Measurements from ENCODE around the gene BRINP1. TPM values are rescaled to one million over a fixed set of nuclear protein-coding genes. Genes with fewer than 3 reads are reported as not detected.

Gene BRINP1
- total and polyA plus RNA-seq, 2 of the 8 experiments (the other 6 are each of a cell fraction or from before 2014, with no cell fraction given) = 19.5 to 20.5 TPM

DNA sequence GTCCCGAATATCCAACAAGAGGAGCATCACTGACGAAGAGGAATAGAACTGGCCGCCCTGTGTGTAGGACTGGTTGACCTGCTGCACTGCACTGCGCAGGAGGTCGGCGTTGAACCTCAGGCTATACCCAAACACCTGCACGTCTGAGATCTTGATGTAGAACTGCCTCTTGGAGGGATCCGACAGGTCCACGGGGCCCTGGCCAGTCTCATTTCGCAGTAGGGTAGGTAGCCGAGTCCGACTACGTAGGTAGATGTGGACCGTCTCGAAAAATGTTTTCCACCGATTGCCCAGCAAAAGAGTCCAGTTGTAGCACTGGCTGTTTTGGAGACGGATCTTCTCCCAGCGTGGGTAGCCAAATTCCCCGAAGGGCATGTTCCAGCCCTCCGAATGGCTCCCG lies 202.0 kb downstream of the BRINP1 start (continued):
- TF ChIP-seq, protein P1, sequence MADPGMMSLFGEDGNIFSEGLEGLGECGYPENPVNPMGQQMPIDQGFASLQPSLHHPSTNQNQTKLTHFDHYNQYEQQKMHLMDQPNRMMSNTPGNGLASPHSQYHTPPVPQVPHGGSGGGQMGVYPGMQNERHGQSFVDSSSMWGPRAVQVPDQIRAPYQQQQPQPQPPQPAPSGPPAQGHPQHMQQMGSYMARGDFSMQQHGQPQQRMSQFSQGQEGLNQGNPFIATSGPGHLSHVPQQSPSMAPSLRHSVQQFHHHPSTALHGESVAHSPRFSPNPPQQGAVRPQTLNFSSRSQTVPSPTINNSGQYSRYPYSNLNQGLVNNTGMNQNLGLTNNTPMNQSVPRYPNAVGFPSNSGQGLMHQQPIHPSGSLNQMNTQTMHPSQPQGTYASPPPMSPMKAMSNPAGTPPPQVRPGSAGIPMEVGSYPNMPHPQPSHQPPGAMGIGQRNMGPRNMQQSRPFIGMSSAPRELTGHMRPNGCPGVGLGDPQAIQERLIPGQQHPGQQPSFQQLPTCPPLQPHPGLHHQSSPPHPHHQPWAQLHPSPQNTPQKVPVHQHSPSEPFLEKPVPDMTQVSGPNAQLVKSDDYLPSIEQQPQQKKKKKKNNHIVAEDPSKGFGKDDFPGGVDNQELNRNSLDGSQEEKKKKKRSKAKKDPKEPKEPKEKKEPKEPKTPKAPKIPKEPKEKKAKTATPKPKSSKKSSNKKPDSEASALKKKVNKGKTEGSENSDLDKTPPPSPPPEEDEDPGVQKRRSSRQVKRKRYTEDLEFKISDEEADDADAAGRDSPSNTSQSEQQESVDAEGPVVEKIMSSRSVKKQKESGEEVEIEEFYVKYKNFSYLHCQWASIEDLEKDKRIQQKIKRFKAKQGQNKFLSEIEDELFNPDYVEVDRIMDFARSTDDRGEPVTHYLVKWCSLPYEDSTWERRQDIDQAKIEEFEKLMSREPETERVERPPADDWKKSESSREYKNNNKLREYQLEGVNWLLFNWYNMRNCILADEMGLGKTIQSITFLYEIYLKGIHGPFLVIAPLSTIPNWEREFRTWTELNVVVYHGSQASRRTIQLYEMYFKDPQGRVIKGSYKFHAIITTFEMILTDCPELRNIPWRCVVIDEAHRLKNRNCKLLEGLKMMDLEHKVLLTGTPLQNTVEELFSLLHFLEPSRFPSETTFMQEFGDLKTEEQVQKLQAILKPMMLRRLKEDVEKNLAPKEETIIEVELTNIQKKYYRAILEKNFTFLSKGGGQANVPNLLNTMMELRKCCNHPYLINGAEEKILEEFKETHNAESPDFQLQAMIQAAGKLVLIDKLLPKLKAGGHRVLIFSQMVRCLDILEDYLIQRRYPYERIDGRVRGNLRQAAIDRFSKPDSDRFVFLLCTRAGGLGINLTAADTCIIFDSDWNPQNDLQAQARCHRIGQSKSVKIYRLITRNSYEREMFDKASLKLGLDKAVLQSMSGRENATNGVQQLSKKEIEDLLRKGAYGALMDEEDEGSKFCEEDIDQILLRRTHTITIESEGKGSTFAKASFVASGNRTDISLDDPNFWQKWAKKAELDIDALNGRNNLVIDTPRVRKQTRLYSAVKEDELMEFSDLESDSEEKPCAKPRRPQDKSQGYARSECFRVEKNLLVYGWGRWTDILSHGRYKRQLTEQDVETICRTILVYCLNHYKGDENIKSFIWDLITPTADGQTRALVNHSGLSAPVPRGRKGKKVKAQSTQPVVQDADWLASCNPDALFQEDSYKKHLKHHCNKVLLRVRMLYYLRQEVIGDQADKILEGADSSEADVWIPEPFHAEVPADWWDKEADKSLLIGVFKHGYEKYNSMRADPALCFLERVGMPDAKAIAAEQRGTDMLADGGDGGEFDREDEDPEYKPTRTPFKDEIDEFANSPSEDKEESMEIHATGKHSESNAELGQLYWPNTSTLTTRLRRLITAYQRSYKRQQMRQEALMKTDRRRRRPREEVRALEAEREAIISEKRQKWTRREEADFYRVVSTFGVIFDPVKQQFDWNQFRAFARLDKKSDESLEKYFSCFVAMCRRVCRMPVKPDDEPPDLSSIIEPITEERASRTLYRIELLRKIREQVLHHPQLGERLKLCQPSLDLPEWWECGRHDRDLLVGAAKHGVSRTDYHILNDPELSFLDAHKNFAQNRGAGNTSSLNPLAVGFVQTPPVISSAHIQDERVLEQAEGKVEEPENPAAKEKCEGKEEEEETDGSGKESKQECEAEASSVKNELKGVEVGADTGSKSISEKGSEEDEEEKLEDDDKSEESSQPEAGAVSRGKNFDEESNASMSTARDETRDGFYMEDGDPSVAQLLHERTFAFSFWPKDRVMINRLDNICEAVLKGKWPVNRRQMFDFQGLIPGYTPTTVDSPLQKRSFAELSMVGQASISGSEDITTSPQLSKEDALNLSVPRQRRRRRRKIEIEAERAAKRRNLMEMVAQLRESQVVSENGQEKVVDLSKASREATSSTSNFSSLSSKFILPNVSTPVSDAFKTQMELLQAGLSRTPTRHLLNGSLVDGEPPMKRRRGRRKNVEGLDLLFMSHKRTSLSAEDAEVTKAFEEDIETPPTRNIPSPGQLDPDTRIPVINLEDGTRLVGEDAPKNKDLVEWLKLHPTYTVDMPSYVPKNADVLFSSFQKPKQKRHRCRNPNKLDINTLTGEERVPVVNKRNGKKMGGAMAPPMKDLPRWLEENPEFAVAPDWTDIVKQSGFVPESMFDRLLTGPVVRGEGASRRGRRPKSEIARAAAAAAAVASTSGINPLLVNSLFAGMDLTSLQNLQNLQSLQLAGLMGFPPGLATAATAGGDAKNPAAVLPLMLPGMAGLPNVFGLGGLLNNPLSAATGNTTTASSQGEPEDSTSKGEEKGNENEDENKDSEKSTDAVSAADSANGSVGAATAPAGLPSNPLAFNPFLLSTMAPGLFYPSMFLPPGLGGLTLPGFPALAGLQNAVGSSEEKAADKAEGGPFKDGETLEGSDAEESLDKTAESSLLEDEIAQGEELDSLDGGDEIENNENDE (IDR thresholded peaks at IDR 0.05; ENCODE audit: insufficient replicate concordance, low read length) = no peak
